ENCODE results near the gene ASCC2.
"Not testable (repeated sequence)": the region's sequence is repeated elsewhere in the genome, so short reads cannot be mapped to it uniquely, and the experiment has no call there.

ASCC2 gene

DNA sequence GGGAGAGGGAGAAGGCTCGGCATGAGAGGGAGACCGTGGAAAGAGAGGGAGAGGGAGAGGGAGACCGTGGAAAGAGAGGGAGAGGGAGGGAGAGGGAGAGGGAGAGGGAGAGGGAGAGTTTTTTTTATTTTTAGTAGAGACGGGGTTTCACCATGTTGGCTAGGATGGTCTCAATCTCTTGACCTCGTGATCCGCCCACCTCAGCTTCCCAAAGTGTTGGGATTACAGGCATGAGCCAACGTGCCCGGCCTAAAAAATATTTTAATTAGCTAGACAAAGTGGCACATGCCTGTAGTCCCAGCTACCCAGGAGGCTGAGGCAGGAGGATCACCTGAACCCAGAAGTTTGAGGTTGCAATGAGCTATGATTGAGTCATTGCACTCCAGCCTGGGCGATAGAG, 21.0 kb upstream of the ASCC2 start:
- not testable (repeated sequence) for DNase-seq (ENCODE audit: low spot score)

DNA sequence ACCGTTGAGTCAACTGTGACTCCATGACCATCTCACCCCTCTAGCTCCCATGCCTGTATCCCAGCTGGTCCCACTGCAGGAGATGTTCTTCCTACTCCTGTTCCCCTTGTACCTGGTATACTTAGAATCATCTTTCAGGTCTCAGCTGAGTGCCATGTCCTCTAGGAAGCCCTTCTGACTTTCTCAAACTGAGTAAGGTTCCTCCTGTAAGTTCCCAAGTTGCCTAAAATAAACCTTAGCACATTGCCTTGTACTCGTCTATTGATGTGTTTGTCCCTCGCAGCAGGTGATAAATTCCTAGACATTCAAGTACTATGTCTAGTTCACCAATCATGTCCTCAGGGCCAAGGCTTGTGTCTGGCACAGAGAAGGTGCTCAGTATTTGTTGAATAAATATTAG, 18.4 kb upstream of the ASCC2 start:
- DNase-seq (ENCODE audit: low spot score), result no peak

DNA sequence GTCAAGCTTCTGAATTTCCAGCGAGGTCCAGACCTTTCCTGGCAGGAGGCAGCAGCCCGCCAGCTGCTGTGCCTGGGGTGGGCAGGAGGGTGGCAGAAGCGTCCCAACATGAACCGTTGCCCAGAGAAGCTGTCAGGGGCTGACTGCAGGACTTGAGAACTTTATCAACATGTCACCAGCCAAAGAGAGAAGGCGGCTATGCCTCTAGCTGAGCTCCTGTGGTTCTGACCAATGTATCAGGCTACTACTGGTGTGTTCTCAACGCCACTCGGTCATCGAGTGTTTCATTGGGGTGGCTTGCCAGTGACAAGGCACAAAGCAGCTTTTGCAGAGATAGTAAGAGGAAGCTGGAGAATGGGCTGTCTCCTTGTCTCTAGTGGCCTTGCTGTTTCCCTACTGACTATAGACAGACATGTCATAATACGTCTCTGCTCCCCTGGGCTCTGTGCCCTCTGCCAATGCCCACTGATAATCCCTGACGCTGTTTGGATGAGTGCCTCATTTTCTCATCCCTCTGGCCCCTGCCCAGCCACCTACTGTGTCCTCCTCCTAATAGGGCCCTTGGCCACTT, 17.6 kb upstream of the ASCC2 start:
- no peak for DNase-seq (ENCODE audit: low spot score)

DNA sequence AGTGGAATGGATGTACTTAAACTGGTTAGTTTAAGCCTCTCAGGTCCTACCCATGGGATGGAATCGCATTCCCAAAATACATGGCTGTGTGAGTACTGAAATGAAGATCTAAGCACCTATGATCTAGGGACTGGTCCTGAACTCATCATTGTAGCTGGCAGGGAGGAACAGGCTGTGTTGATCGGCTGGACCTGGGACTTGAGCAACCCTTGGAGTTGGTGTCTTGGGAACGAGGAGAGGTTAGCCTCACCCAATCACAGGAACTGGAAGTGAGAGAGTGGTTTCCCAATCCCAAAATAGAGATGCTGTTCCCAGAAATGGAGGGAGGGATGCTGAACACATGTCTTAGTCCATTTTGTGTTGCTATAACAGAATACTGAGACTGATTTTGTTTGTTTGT, 16.4 kb upstream of the ASCC2 start:
- DNase-seq (ENCODE audit: low spot score), result no peak

DNA sequence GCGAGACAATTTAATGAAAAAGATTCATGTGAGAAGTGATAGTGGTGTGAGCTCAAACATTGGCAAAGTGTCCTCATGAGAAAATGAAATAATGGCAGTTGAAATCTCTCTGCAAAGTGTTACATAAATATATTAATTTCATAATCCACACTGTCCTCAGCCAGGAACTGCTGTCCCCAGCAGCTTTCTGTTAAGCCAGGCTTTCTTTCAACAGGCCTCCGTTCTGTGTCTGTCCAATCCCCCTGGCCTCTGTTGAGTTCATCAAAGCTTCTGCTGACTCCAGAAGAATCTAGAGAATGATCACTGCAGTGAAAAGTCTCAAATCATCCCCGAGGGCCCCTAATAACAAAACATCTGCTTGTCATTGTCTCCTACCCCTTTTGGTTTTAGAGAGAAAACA, 10.0 kb upstream of the ASCC2 start:
- DNase-seq (ENCODE audit: low spot score), result no peak

DNA sequence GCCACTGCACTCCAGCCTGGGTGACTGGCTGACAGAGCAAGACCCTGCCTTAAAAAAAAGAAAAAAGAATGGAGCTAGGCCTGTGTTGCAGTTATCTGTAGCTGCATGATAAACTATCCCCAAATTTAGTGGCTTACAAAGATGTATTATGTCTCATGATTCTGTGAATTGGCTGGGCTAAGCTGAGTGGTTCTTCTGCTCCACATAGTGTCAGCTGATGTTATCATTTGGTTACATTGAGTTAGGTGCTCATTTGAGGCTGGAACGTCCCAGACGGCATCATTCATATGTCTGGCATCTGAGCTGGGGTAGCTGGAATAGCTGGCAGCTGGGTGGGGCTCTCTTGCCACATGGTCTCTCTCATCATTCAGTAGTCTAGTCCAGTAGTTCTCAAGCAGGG, 8.2 kb upstream of the ASCC2 start:
- DNase-seq (ENCODE audit: low spot score), result no peak

DNA sequence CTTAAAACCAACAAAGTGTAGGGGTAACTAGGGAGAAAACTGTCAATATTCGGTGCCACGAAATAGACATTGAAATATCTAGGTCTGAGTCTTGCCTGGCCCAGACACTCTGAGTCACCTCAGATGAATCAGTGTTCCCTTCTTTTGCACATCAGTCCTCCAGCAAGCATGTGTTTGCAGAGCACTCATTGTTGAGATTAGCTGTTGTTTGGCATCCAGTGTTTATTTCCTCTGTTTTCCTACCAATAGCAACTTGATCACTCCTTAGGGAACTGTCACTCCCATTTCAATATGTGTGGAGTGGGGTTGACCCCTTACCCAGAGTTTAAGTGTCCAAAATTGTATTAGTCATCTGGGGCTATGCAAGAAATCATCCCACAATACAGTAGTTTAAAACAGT, 4.7 kb upstream of the ASCC2 start:
- no peak for DNase-seq (ENCODE audit: low spot score)

DNA sequence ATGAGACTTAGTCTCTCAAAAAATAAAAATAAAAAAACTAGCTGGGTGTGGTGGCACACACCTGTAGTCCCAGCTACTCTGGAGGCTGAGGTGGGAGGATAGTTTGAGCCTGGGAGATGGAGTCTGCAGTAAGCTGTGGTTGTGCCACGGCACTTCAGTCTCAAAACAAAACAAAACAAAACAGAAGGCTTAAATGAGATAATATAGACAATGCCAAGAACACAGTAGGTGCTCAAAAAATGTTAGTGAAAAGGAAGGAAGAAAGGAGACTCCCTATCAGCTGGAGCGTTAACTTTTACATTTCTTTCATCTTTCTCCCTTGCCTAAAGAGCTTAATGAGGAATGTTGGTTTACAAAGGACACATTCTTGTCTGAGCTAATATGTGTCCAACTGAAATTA, 4.1 kb upstream of the ASCC2 start:
- no peak for DNase-seq (ENCODE audit: low spot score)

DNA sequence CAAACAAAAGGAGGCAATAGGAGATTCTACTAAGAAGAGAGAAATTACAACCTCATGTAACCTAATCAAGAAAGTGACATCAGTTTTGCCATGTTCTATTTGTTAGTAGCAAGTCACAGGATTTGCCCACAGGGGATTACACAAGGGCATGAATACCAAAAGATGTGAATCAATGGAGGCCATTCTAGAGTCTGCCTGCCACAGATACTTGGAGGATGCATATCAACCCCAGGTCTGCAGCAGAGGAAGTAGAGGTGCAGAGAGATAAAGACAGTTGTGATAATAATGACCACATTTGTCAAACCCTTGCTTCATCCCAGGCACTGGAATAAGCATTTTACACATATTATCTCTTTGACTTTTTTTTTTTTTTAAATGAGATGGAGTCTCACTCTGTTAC, 2.4 kb upstream of the ASCC2 start:
- DNase-seq (ENCODE audit: low spot score), result no peak

DNA sequence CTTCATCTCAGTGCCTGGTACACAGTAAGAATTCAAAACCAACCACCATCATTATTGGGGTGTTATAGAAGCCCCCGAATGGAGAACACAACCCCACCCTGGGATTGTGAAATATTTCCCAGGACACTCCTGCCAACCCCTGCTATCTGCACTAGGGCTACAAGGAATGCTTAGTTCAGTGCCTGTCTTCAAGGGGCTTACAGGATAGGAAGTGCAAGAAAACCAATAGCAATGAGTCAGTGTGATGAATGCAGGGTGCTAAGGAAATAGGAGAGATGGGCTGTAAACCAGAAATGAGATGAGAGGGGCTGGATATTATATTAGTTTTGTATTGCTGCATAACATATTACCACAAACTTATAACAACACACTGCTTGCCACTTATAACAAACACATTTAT, 965 bp upstream of the ASCC2 start:
- no peak for DNase-seq (ENCODE audit: low spot score)

DNA sequence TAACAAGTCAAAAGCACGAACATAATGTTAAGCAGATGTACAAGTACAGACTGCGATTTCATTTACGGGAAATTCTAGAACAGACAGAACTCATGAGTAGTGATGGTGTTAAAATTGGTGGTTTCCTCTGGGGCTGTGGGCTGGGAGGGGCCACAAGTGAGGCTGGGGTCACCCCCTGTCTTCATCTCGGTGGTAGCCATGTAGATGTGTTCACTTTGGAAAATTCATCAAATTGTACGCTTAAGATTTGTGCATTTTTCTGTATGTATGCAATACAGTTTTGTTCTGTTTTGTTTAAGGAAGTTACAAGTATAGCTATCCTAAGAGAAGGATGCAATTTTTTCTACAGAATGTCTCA, 504 bp upstream of the ASCC2 start:
- no peak for DNase-seq (ENCODE audit: low spot score)

DNA sequence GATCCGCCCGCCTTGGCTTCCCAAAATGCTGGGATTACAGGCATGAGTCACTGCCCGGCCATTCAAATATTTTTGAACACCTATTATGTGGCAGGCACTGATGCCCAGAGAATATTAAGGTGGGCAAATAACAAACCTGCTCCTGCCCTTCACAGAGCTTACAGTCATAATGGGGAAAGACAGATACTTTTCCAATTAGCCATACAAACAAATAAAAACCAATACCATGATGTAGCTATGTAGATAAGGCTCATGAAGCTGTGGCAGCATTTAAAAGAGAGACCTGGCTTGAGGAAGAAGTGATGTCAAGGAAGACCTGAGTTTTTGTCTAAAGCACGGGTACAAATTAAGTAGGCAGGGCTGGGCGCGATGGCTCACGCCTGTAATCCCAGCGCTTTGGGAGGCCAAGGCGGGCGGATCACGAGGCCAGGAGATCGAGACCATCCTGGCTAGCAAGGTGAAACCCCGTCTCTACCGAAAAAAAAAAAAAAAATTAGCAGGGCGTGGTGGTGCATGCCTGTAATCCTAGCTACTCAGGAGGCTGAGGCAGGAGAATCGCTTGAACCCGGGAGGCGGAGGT, 1.2 kb downstream of the ASCC2 start:
- DNase-seq (ENCODE audit: low spot score), result not testable (repeated sequence)

DNA sequence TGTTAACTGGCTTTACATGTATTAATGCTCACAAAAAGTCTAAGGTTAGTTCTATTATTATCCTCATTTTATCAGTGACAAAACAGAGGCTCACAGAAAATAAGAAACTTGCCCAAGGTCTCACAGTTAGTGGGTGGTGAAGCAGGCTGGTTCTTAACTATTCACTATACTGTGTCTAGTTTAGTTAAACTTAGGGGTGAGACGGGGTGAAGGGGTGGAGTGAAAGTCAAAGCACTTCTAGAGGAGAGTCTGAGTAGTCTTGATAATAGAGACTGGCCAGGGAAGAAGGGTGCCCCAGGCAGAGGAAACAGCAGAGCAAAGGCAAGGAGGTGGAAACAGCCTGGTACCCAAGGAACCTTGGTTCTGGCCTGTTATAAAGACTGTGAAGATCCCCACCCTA, 4.0 kb downstream of the ASCC2 start:
- DNase-seq (ENCODE audit: low spot score), result no peak

DNA sequence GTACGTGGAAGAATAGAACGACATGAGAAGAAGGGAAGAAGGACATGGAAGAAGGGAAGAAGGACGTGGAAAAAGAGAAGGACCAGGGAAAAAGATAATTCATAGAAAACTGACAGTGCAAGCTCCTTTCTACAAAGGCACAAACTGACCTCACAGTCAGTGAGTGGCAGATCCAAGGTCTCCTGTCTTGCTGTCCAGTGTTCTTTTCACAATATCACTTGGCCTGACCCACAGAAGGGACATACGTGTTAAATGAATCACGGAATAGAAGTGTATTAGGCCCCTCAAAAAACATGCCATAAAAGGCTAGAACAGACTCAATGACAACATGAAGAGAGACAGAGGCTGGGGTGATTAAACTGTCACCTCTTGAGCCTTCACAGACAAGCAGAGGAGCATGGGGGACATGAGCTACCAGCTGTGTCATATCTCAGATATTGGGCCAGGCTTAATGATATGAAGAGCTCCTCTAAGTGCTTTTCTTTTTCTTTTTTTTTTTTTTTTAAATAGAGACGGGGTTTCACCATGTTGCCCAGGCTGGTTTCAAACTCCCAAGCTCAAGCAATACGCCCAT, 4.6 kb downstream of the ASCC2 start:
- DNase-seq (ENCODE audit: low spot score), result no peak

DNA sequence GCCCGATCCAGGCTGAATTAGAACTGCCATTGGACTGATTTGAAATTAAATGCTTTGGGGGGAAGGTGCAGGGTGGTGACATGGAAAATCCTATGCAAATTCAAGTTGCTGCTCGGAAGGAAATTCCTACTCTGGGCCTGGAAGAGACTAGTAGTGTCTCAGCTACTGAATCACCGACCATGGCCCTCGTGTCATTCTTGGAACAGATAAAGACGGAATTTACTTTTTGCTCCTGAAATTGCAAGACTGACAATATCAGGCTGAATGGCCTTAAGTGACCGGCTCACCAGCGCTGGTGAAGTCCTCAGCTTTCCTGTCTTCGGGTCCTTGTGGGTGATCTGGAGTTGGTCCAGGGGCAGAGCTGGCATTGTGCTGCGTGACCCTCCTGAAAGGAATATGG, 6.1 kb downstream of the ASCC2 start:
- DNase-seq (ENCODE audit: low spot score), result no peak

DNA sequence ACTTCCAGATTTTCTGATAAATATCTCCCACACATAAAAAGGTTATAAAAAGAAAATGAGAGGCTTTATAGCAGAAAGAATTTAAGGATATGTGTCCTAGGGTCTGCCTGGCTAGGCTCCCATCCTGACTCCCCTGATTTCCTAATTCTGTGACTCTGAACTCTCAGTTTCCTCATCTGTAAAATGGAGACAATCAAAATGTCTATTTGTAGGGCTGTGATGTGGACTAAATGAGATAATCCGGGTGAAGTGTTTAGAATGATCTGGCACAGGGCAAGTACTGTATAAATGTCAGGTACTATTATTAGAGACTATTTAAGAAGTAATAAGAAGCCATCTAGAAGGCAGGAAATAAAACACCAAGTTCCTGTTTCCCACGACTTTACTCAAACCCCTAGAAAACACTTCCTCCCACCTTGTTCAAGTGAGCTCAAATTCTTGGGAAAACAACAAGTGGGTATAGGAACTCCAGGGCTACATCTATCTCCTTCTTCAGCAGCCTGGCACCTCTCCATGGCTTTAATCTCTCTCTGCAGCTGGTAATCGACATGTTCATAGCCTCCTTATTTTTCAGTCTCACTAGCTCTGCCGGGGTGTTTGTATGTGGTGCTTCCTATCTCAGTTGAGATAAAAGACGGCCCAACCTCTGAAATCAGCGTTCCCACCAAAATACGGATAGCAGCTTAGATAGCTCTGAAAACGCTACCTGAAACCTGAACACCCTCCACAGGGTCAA, 6.7 kb downstream of the ASCC2 start:
- DNase-seq (ENCODE audit: low spot score), result no peak

DNA sequence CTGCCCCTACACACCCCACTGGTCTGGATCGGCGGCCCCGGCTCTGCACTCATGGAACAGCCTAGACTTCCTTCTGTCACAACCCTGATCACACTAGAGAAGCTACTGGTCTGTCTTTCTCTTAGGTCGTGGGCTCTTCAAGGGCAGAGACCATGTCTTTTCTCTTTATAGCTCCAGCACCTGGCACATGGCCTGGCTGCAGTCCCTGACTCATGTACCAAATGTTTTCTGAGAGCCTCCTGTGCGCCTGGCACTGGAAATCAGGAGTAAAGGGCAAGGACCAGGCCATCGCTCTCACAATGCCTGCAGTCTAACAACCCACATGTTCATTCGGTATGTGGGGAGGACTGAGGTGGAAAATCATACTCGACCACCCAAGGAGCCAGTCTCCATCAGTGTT, 7.5 kb downstream of the ASCC2 start:
- DNase-seq (ENCODE audit: low spot score), result no peak

DNA sequence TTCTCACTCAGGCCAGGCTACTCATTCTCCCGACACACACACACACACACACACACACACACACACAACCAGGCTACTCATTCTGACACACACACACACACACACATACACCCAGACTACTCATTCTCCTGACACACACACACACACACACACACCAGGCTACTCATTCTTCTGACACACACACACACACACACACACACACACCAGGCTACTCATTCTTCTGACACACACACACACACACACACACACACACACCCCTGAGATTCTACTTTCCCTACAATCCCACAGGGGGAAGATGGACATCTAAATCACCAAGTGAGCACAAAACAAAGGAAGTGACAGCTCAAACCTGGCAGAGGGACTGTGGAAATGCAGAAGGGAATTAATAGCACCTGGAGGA, 10.3 kb downstream of the ASCC2 start:
- DNase-seq (ENCODE audit: low spot score), result not testable (repeated sequence)

DNA sequence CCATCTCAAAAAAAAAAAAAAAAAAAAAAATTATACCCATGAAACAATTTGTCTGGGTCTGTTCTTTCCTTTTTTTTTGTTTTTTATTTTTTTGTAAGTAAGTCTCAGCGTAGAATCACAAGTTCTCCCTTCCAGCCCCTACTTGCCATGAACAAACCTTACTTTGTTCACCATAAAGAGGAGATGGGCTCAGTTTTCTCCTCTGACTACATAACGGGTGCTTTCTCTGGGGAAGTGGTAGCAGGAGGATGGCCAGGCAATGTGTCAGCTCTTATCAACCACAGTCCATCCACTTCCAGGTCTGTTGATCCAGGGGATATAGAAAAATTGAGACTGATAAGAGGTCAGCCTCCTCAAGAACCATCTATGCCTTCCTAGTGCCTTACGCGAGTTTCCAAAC, 11.0 kb downstream of the ASCC2 start:
- no peak for DNase-seq (ENCODE audit: low spot score)

DNA sequence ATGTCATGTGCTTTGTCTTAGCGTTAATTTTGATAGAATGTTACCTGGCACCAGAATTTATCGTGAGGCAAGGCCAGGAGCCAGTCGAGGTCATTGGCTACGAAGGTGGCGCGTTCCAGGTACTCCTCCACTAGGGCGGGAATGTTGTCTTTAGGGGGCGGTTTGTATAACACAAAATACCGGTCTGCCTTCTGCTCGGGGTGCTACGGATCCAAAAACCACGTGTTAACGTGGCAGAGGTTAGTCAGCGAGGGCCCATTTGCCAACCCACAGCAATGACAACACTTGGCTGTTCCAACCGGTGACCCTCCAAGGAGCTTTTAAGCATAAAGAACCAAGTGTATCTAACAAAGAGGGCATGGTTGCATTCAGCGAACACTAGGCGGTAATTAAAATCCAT, 12.5 kb downstream of the ASCC2 start:
- no peak for DNase-seq (ENCODE audit: low spot score)

DNA sequence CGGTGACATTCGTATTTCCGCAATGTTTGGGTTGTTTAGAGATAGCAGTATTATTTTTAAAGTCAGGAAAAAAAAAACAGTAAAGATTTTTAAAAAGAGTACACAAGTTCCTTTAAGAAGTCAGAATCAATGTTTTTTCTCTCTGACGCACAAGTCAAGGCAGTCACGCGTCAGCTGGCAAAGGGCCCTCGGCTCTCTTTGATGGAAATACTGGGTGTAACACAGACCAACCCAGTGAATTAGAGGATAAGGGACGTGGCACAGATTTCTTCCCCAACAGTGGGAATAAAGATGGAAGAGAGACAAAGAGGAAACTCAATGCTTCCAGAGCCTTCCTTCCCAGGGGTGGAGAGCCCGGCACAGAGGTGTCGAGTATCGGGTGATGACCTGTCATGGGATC, 13.4 kb downstream of the ASCC2 start:
- no peak for DNase-seq (ENCODE audit: low spot score)

DNA sequence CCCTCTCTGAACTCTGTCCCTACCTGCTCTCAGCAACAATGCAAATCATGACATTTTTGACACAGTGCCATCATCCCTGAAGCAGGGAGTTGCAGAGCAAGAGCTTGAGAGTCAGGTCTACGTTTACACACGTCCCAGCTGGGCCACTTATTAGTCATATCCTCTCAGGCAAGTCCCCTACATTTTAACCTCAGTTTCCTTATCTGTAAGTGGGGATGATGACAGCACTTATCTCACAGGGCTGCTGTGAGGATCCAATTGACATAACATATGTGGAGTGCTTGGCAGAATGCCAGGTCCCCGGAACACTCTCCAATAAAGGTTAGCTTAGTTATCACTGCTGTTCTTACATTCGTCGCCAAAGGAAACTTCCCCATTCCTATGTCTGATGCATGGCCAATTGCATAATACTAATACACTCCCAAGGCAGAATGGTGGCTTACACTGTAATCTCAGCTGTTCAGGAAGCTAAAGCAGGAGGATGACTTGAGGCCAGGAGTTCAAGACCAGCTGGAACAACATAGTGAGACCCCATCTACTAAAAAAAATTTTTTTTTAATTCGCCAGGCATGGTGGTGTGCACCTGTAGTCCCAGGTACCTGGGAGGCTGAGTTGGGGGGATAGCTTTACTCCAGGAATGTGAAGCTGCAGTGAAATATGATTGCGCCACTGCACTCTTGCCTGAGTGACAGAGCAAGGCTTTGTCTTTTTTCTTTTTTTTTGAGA, 16.6 kb downstream of the ASCC2 start:
- no peak for DNase-seq (ENCODE audit: low spot score)

DNA sequence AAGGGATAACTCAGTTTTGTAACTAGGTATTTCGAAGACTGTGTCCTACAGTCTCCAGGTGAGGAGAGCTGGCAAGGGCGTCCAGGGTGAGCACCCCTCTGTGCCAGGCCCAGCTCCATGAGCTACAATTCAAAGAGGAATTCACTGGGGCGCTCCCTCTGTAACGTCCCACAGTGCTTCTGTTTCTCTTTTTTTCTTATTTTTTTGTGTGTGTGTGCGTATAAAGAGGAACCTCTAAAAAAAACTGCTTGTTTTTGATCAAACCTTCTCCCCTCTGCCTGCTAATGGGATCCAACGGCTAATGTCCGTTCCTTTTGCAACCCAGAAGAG, 17.1 kb downstream of the ASCC2 start:
- DNase-seq (ENCODE audit: low spot score), result no peak

All from SK-N-DZ (cell line).